Measurements from ENCODE around the gene SKAP1. TPM values are rescaled to one million over a fixed set of nuclear protein-coding genes. Genes with fewer than 3 reads are reported as not detected.
A peak's percentile ranks its signal among the peaks of the same experiment; 100 is the strongest.
"Not testable (repeated sequence)": the region's sequence is repeated elsewhere in the genome, so short reads cannot be mapped to it uniquely, and the experiment has no call there.

Gene SKAP1
- total RNA-seq, 1 donor from 2014 or later: not detected

DNA sequence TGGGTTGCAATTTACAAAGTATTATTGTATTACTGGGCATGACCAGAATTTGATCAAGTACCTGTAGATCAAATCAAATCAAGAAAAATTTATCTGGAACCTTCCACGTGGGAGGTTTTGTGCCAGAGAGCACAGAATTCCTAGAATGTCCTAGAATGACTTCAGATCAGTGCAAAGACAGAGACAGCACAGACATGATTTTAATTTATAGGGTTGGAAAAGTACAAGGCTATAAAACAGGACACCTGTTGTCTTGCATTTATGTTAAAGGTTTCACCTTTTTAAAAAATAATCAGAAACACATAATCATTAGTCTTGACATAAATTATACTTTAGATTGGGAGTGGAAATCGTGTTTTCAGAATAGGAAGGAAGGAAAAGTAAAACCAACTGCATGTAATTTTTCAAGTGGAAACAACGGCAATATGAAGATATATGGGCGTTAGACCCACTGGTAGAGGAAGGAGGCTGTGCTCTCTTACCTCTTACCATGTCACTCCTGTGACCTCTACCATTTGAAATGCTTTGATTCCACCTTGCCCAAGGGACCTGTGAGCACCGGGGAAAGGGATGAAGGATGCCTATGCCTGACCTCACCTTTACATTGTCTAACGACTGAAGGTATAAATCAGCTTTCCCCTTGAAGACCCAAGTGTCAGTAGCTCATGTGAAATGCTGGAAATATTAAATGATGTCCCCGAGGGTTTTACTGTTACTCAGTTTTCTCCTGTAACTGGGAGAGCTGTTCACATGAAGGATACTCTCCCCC lies 222.1 kb downstream of the SKAP1 start:
- no peak for TF ChIP-seq EZH2phosphoT487 (IDR thresholded peaks at IDR 0.05)
- TF ChIP-seq EZH2 (IDR thresholded peaks at IDR 0.05): no peak
- TF ChIP-seq, protein P1, sequence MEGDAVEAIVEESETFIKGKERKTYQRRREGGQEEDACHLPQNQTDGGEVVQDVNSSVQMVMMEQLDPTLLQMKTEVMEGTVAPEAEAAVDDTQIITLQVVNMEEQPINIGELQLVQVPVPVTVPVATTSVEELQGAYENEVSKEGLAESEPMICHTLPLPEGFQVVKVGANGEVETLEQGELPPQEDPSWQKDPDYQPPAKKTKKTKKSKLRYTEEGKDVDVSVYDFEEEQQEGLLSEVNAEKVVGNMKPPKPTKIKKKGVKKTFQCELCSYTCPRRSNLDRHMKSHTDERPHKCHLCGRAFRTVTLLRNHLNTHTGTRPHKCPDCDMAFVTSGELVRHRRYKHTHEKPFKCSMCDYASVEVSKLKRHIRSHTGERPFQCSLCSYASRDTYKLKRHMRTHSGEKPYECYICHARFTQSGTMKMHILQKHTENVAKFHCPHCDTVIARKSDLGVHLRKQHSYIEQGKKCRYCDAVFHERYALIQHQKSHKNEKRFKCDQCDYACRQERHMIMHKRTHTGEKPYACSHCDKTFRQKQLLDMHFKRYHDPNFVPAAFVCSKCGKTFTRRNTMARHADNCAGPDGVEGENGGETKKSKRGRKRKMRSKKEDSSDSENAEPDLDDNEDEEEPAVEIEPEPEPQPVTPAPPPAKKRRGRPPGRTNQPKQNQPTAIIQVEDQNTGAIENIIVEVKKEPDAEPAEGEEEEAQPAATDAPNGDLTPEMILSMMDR (IDR thresholded peaks at IDR 0.05): no peak
- H3K9me3 Mint-ChIP-seq: no peaks in the 10 kb centered on the region
- peaks cover 8% of the 10 kb centered on the region for H3K27me3 ChIP-seq
- no peaks in the 10 kb centered on the region for H4K20me1 ChIP-seq (ENCODE audit: low read depth)
- no peak overlapping the region for H3K4me3 ChIP-seq
- H3K36me3 ChIP-seq: no peaks in the 10 kb centered on the region
- H3K79me2 ChIP-seq (ENCODE audit: low read depth): no peaks in the 10 kb centered on the region
- no peaks in the 10 kb centered on the region for H3K36me3 Mint-ChIP-seq
- H3K9me3 ChIP-seq (ENCODE audit: low read depth): no peaks in the 10 kb centered on the region
- peaks cover 3% of the 10 kb centered on the region for H3K4me1 Mint-ChIP-seq
- H3K27ac Mint-ChIP-seq: no peak overlapping the region
- H3K4me2 ChIP-seq: no peak overlapping the region
- H3K4me1 ChIP-seq: no peaks in the 10 kb centered on the region
- H3K9ac ChIP-seq: no peak overlapping the region
- DNase-seq (ENCODE audit: low spot score): no peak
- no peak overlapping the region for H3K4me3 Mint-ChIP-seq
- H3F3A ChIP-seq (ENCODE audit: low read depth): no peaks in the 10 kb centered on the region
- no peak overlapping the region for H3K27ac ChIP-seq
- peaks cover 5% of the 10 kb centered on the region for H3K27me3 Mint-ChIP-seq (ENCODE audit: insufficient read depth, low read depth)
- no peak overlapping the region for H2AFZ ChIP-seq (replicated peaks)

DNA sequence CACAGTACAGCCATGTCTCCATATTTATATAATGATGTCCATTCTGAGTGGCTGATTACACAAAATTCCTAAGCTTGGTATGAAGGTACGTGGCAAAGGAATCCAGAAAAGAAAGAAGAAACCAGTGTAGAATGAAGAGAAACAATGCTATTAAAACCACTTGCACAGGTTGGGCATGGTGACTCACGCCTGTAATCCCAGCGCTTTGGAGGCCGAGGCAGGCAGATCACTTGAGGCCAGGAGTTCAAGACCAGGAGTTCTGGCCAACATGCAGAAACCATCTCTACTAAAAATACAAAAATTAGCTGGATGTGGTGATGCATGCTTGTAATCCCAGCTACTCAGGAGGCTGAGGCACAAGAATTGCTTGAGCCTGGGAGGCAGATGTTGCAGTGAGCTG lies 223.0 kb downstream of the SKAP1 start:
- not testable (repeated sequence) for H3K27ac Mint-ChIP-seq; H3K4me1 Mint-ChIP-seq; H3K4me1 ChIP-seq; H3K79me2 ChIP-seq (ENCODE audit: low read depth); H3K27me3 Mint-ChIP-seq (ENCODE audit: insufficient read depth, low read depth); H3K4me3 Mint-ChIP-seq; H4K20me1 ChIP-seq (ENCODE audit: low read depth); H3F3A ChIP-seq (ENCODE audit: low read depth); H3K4me3 ChIP-seq; H3K9ac ChIP-seq; H3K36me3 Mint-ChIP-seq; H3K27me3 ChIP-seq; H3K36me3 ChIP-seq; H3K4me2 ChIP-seq; H3K9me3 Mint-ChIP-seq; H3K27ac ChIP-seq; H2AFZ ChIP-seq (replicated peaks); DNase-seq (ENCODE audit: low spot score); H3K9me3 ChIP-seq (ENCODE audit: low read depth)

DNA sequence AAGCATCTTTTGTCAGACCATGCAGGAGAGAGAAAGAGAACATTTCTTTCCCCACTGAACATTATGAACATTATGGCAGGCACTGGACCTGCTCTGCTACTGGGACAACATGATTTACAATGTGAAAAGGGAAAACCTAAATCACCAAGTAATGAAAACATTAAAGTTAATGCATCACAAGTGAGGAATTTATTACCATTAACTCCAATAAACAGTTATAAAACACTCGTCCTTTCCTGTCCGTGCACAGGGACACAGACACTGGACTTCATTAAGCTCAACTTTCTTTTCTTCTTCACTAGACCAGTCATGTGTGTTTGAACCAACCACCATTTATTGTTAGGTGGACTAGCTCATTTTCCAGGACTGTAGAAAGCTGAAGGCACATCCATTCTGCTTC lies 227.1 kb downstream of the SKAP1 start:
- H3K36me3 Mint-ChIP-seq: no peaks in the 10 kb centered on the region
- H3K4me1 Mint-ChIP-seq: peaks cover 6% of the 10 kb centered on the region
- no peaks in the 10 kb centered on the region for H3K9me3 Mint-ChIP-seq
- Histone ChIP-seq H3K4me1 (no peaks in the 10 kb centered on the region), H3K36me3 (no peaks in the 10 kb centered on the region), H4K20me1 (ENCODE audit: low read depth) (no peaks in the 10 kb centered on the region), H3K9ac (no peak overlapping the region), H3K79me2 (ENCODE audit: low read depth) (no peaks in the 10 kb centered on the region), H3K4me2 (no peak overlapping the region), H3K4me3 (no peak overlapping the region), H3K27me3 (no peaks in the 10 kb centered on the region), H3F3A (ENCODE audit: low read depth) (no peaks in the 10 kb centered on the region), H3K9me3 (ENCODE audit: low read depth) (no peaks in the 10 kb centered on the region), H3K27ac (no peak overlapping the region), H2AFZ (replicated peaks) (no peak overlapping the region)
- DNase-seq (ENCODE audit: low spot score): no peak
- no peak overlapping the region for H3K27ac Mint-ChIP-seq
- peaks cover 5% of the 10 kb centered on the region for H3K27me3 Mint-ChIP-seq (ENCODE audit: insufficient read depth, low read depth)
- TF ChIP-seq EZH2 (IDR thresholded peaks at IDR 0.05) (no peak), EZH2phosphoT487 (IDR thresholded peaks at IDR 0.05) (no peak)
- TF ChIP-seq, protein P1 (IDR thresholded peaks at IDR 0.05): no peak
- H3K4me3 Mint-ChIP-seq: no peak overlapping the region

DNA sequence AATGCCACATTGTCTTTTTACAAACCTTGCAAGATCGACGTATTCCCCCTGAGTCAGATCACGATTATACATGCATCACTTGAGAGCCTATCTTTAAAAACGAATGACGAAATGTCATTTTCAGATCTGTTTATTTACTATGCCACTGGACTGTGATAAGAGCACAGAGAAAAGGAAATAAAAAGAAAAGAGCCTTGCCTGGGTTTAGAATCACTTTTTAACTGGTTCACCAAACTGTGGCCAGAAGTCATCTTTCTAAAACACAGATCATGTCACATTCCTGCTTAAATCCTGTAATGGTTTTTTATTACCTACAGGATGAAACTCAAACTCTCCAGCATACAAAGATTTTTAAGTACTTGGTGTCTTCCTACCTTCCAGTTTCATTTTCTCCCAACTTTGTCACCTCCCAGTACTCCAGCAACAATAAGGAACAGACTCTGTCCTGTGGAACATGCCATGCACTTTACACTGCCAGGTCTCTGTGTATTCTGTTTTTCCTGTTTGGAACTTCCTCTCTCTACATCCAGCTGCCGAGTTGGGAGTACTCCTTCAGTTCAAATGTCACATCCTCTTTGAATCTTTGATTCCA lies 231.0 kb downstream of the SKAP1 start:
- H3K4me1 ChIP-seq: no peaks in the 10 kb centered on the region
- H3K36me3 ChIP-seq: no peaks in the 10 kb centered on the region
- no peak overlapping the region for H3K27ac Mint-ChIP-seq
- H3K4me2 ChIP-seq: no peak overlapping the region
- H3F3A ChIP-seq (ENCODE audit: low read depth): no peaks in the 10 kb centered on the region
- peaks cover 24% of the 10 kb centered on the region for H3K4me1 Mint-ChIP-seq
- TF ChIP-seq EZH2 (IDR thresholded peaks at IDR 0.05): no peak
- TF ChIP-seq EZH2phosphoT487 (IDR thresholded peaks at IDR 0.05): no peak
- TF ChIP-seq, protein P1 (IDR thresholded peaks at IDR 0.05): no peak
- no peaks in the 10 kb centered on the region for H3K27me3 ChIP-seq
- H4K20me1 ChIP-seq (ENCODE audit: low read depth): no peaks in the 10 kb centered on the region
- peak overlapping the region; percentile 17 for H2AFZ ChIP-seq (replicated peaks)
- no peaks in the 10 kb centered on the region for H3K9me3 ChIP-seq (ENCODE audit: low read depth)
- no peak overlapping the region for H3K27ac ChIP-seq
- H3K36me3 Mint-ChIP-seq: no peaks in the 10 kb centered on the region
- no peak overlapping the region for H3K4me3 Mint-ChIP-seq
- DNase-seq (ENCODE audit: low spot score): no peak
- no peak overlapping the region for H3K9ac ChIP-seq
- no peak overlapping the region for H3K4me3 ChIP-seq
- H3K9me3 Mint-ChIP-seq: no peaks in the 10 kb centered on the region
- H3K79me2 ChIP-seq (ENCODE audit: low read depth): no peaks in the 10 kb centered on the region
- H3K27me3 Mint-ChIP-seq (ENCODE audit: insufficient read depth, low read depth): peaks cover 2% of the 10 kb centered on the region
